ENCODE results near the gene IZUMO2.

DNA sequence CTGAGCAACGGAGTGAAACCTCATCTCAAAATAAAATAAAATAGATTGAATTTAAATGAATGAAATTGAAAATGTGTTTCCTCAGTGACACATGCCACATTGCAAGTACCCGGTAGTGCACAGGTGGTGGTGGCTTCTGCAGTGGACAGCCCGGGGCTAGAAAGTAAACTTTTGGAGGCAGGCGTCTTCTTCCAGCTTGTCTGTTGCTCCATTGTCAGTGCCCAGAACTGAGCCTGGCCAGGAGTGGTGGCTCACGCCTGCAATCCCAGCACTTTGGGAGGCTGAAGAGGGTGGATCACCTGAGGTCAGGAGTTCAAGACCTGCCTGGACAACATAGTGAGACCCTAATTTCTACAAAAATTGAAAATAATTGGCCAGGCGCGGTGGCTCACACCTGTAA lies 46.0 kb upstream of the IZUMO2 start:
- TF ChIP-seq, protein P1, sequence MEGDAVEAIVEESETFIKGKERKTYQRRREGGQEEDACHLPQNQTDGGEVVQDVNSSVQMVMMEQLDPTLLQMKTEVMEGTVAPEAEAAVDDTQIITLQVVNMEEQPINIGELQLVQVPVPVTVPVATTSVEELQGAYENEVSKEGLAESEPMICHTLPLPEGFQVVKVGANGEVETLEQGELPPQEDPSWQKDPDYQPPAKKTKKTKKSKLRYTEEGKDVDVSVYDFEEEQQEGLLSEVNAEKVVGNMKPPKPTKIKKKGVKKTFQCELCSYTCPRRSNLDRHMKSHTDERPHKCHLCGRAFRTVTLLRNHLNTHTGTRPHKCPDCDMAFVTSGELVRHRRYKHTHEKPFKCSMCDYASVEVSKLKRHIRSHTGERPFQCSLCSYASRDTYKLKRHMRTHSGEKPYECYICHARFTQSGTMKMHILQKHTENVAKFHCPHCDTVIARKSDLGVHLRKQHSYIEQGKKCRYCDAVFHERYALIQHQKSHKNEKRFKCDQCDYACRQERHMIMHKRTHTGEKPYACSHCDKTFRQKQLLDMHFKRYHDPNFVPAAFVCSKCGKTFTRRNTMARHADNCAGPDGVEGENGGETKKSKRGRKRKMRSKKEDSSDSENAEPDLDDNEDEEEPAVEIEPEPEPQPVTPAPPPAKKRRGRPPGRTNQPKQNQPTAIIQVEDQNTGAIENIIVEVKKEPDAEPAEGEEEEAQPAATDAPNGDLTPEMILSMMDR (IDR thresholded peaks at IDR 0.05), result no peak
- no peak for TF ChIP-seq POLR2A (IDR thresholded peaks at IDR 0.05)
